WI38 (cell line): ENCODE results near the gene SPATS2.
"Not testable (repeated sequence)": the region's sequence is repeated elsewhere in the genome, so short reads cannot be mapped to it uniquely, and the experiment has no call there.

ENCODE experiments used
- H3K4me3 ChIP-seq: 2 replicates; pipeline ENCODE4 v1.5.1; 2011; ENCODE audit warnings: low read depth, mild to moderate bottlenecking, control low read depth, low read length
- CTCF ChIP-seq: IDR thresholded peaks from 2 replicates; pipeline ENCODE4 v1.5.1; 2012; ENCODE audit warnings: low read depth, mild to moderate bottlenecking, control low read depth, low read length

The SPATS2 gene

GRCh38 chr12:49375406-49375805 is 8.1 kb downstream of the SPATS2 start:
- TF ChIP-seq CTCF, result no peak
- no peak overlapping the region for H3K4me3 ChIP-seq

GRCh38 chr12:49377386-49377785 is 10.1 kb downstream of the SPATS2 start:
- H3K4me3 ChIP-seq, result no peak overlapping the region
- no peak for TF ChIP-seq CTCF

GRCh38 chr12:49380184-49380583 is 12.9 kb downstream of the SPATS2 start:
- not testable (repeated sequence) for H3K4me3 ChIP-seq

- no peak for TF ChIP-seq CTCF
- H3K4me3 ChIP-seq, result no peak overlapping the region
Observed at GRCh38 chr12:49388682-49389386, 21.6 kb downstream of the SPATS2 start.

- H3K4me3 ChIP-seq, result no peak overlapping the region
- no peak for TF ChIP-seq CTCF
Observed at GRCh38 chr12:49389387-49389703, 22.1 kb downstream of the SPATS2 start.

GRCh38 chr12:49397000-49397399 is 29.7 kb downstream of the SPATS2 start:
- H3K4me3 ChIP-seq, result no peak overlapping the region
- TF ChIP-seq CTCF, result no peak

GRCh38 chr12:49400304-49400703 is 33.0 kb downstream of the SPATS2 start:
- no peak overlapping the region for H3K4me3 ChIP-seq
- TF ChIP-seq CTCF, result no peak

- H3K4me3 ChIP-seq, result no peak overlapping the region
- no peak for TF ChIP-seq CTCF
Observed at GRCh38 chr12:49403971-49404450, 36.7 kb downstream of the SPATS2 start.
